Fibroblast of skin of scalp (primary cell): ENCODE results near the gene FAM13C.
A peak's percentile ranks its signal among the peaks of the same experiment; 100 is the strongest.
"Not testable (repeated sequence)": the region's sequence is repeated elsewhere in the genome, so short reads cannot be mapped to it uniquely, and the experiment has no call there.

Experiments used
- DNase-seq: peaks from one replicate; pipeline ENCODE4 v3.0.0-alpha.2; 2013

The FAM13C gene

GRCh38 chr10:59229441-59229840, 132.9 kb downstream of the FAM13C start:
- DNase-seq = peak; percentile 64

GRCh38 chr10:59227136-59227673, 135.1 kb downstream of the FAM13C start:
- DNase-seq = no peak

GRCh38 chr10:59225211-59225610, 137.1 kb downstream of the FAM13C start:
- DNase-seq = no peak

- not testable (repeated sequence) for DNase-seq
Observed at GRCh38 chr10:59223597-59223996, 138.8 kb downstream of the FAM13C start.

- no peak for DNase-seq
Observed at GRCh38 chr10:59222788-59223187, 139.6 kb downstream of the FAM13C start.

GRCh38 chr10:59216178-59216869, 146.0 kb downstream of the FAM13C start:
- DNase-seq = no peak

GRCh38 chr10:59214160-59214559, 148.2 kb downstream of the FAM13C start:
- DNase-seq = no peak

- DNase-seq = no peak
Observed at GRCh38 chr10:59212301-59212798, 150.0 kb downstream of the FAM13C start.

GRCh38 chr10:59206204-59206720, 156.1 kb downstream of the FAM13C start:
- no peak for DNase-seq
